Gastroesophageal sphincter (tissue), 4 donors: ENCODE results near the gene PAXX. TPM values are rescaled to one million over a fixed set of nuclear protein-coding genes. Genes with fewer than 3 reads are reported as not detected.

Experiments
- ATAC-seq: fragments of 150-250 bp; one replicate; pipeline ENCODE4 v1.9.1; 2016; ENCODE audit warnings: mild to moderate bottlenecking, moderate library complexity
- H3K27ac ChIP-seq, 4 donors: fragments of 200-600 bp; sonication (generic) in 3 of 4; 1 replicate in 3 of 4; 2 replicates in 1 of 4; pipeline ENCODE4 v1.5.1; 2016 to 2019
- H3K27me3 ChIP-seq: fragments of 200-600 bp; sonication (generic); one replicate; pipeline ENCODE4 v1.5.1; 2019
- H3K36me3 ChIP-seq, 2 donors: fragments of 200-600 bp; sonication (generic); one replicate each; pipeline ENCODE4 v1.5.1; 2019; ENCODE audit warnings: control low read depth in 1 of 2
- H3K4me1 ChIP-seq, 3 donors: fragments of 200-600 bp; sonication (generic); 1 replicate in 2 of 3; 2 replicates in 1 of 3; pipeline ENCODE4 v1.5.1; 2016 to 2019; ENCODE audit warnings: control low read depth in 2 of 3
- H3K4me3 ChIP-seq, 2 donors: fragments of 200-600 bp; sonication (generic); one replicate each; pipeline ENCODE4 v1.5.1; 2019; ENCODE audit warnings: mild to moderate bottlenecking in 1 of 2, moderate library complexity in 1 of 2
- H3K9me3 ChIP-seq, 3 donors: fragments of 200-600 bp; sonication (generic); one replicate each; pipeline ENCODE4 v1.5.1; 2017 to 2019; ENCODE audit warnings: control low read depth in 2 of 3
- CTCF ChIP-seq, 4 experiments: fragments of 200-600 bp in 2 of 4; fragments of 450-650 bp in 2 of 4; sonication (generic) in 1 of 4; IDR thresholded peaks; one replicate each; pipeline ENCODE4 v1.5.1; 2017 to 2019; ENCODE audit warnings: antibody characterized with exemption in 4 of 4, mild to moderate bottlenecking in 2 of 4, moderate library complexity in 2 of 4
- EP300 ChIP-seq: sonication (generic); formaldehyde crosslinking; IDR thresholded peaks from one replicate; pipeline ENCODE4 v1.6.1; 2017; ENCODE audit warnings: antibody characterized with exemption, mild to moderate bottlenecking
- POLR2A ChIP-seq, 2 donors: fragments of 450-650 bp; IDR thresholded peaks; one replicate each; pipeline ENCODE4 v1.6.1; 2017; ENCODE audit warnings: antibody characterized with exemption in 2 of 2, mild to moderate bottlenecking in 2 of 2, moderate library complexity in 1 of 2
- POLR2AphosphoS5 ChIP-seq: sonication (generic); formaldehyde crosslinking; IDR thresholded peaks from one replicate; pipeline ENCODE4 v1.6.1; 2017; ENCODE audit warnings: antibody characterized with exemption
- WGBS, 2 donors: methylation state at CpG; one replicate each; pipeline ENCODE4 v1.1.5; 2018; ENCODE audit warnings: low coverage in 1 of 2; 5-methylcytosine and 5-hydroxymethylcytosine counted together
- total RNA-seq, 4 donors: library from RNA; depleted of rRNA; stranded (reverse); fragments of >200 nt; gene quantifications; one replicate each; pipeline ENCODE4 v1.1.0, GENCODE V29; 2016

PAXX gene
- total RNA-seq, 4 donors from 2014 or later, result 24.2 to 42.6 (median 36.1) TPM

- no peak for ATAC-seq
- 40% methylated on average over 1 of the region's 26 CpGs; no CpG with 5 or more reads in 1 of the 2 donors for WGBS, 2 donors
- no peaks in the 10 kb centered on the region for H3K36me3 ChIP-seq
- no peak overlapping the region for H3K4me3 ChIP-seq
- peaks cover 60% of the 10 kb centered on the region for H3K27me3 ChIP-seq
- no peak overlapping the region for H3K27ac ChIP-seq
- H3K4me1 ChIP-seq, result peaks cover 0 to 44% (median 7%) of the 10 kb centered on the region in 3 donors
- no peak for TF ChIP-seq EP300
- TF ChIP-seq POLR2A (IDR thresholded peaks at IDR 0.05), result no peak
- H3K9me3 ChIP-seq, result no peaks in the 10 kb centered on the region
Measured at GRCh38 chr9:136979769-136980587, 12.2 kb upstream of the PAXX start.

GRCh38 chr9:136980669-136981478 is 11.3 kb upstream of the PAXX start:
- no peaks in the 10 kb centered on the region for H3K36me3 ChIP-seq
- peak overlapping the region in 3 of 4 donors; percentile 17 to 45 (median 38) for H3K27ac ChIP-seq
- peaks cover 0 to 44% (median 7%) of the 10 kb centered on the region in 3 donors for H3K4me1 ChIP-seq
- no peak for TF ChIP-seq POLR2AphosphoS5
- TF ChIP-seq POLR2A (IDR thresholded peaks at IDR 0.05), result no peak
- TF ChIP-seq CTCF (IDR thresholded peaks at IDR 0.05), result no peak
- TF ChIP-seq EP300, result no peak
- H3K27me3 ChIP-seq, result peaks cover 69% of the 10 kb centered on the region
- 78 to 84% methylated on average over 8 to 9 of the region's 16 CpGs for WGBS, 2 donors
- H3K9me3 ChIP-seq, result no peaks in the 10 kb centered on the region
- H3K4me3 ChIP-seq, result no peak overlapping the region
- ATAC-seq, result no peak

GRCh38 chr9:136981588-136982231 is 10.5 kb upstream of the PAXX start:
- Histone ChIP-seq H3K36me3 (no peaks in the 10 kb centered on the region), H3K4me1 (peaks cover 0 to 37% (median 7%) of the 10 kb centered on the region in 3 donors), H3K4me3 (no peak overlapping the region), H3K27ac (peak overlapping the region in 3 of 4 donors; percentile 17 to 45 (median 38)), H3K27me3 (peaks cover 77% of the 10 kb centered on the region), H3K9me3 (no peaks in the 10 kb centered on the region)
- 57% methylated on average over 1 of the region's 17 CpGs; no CpG with 5 or more reads in 1 of the 2 donors for WGBS, 2 donors
- no peak for ATAC-seq
- TF ChIP-seq EP300, result no peak
- no peak for TF ChIP-seq CTCF (IDR thresholded peaks at IDR 0.05)
- no peak for TF ChIP-seq POLR2AphosphoS5
- TF ChIP-seq POLR2A (IDR thresholded peaks at IDR 0.05), result no peak

GRCh38 chr9:136982232-136983051 is 9.8 kb upstream of the PAXX start, which contains the start of gene LCNL1:
Gene LCNL1 (plus strand): TSS chr9:136982993. CDS start chr9:136983587, 594 bp downstream.
- peaks cover 80% of the 10 kb centered on the region for H3K27me3 ChIP-seq
- 83 to 87% methylated on average over 3 to 4 of the region's 18 CpGs for WGBS, 2 donors
- no peak for ATAC-seq
- peaks cover 0 to 29% (median 7%) of the 10 kb centered on the region in 3 donors for H3K4me1 ChIP-seq
- TF ChIP-seq CTCF (IDR thresholded peaks at IDR 0.05) (no peak), EP300 (no peak), POLR2A (IDR thresholded peaks at IDR 0.05) (no peak), POLR2AphosphoS5 (no peak)
- H3K4me3 ChIP-seq, result no peak within 1 kb of the TSS
- H3K9me3 ChIP-seq, result no peaks in the 10 kb centered on the region
- H3K36me3 ChIP-seq, result no peaks in the 10 kb centered on the region
- H3K27ac ChIP-seq, result peak within 1 kb of the TSS in 2 of 4 donors; percentile 35 to 38
